K562 (cell line): ENCODE results near the gene SCAPER. TPM values are rescaled to one million over a fixed set of nuclear protein-coding genes. Genes with fewer than 3 reads are reported as not detected.
A peak's percentile ranks its signal among the peaks of the same experiment; 100 is the strongest.

Source experiments
- ATAC-seq: fragments of 200-7000 bp; cut with Tn5 transposase; 3 replicates; pipeline ENCODE4 v1.9.1; 2020; ENCODE audit warnings: moderate library complexity
- BruUV-seq: library from RNA; stranded (reverse); fragments of 400-500 nt; replicated peaks from 2 replicates; lab custom pipeline; 2021; lab: Mats Ljungman, UMichigan
- CTCF ChIA-PET: fragments of 300-600 bp; formaldehyde crosslinking; extraction: SDS; loops from one replicate; lab custom pipeline; 2021; ENCODE audit warnings: low intra/inter-chr PET ratio; lab: Yijun Ruan, JAX
- POLR2A ChIA-PET: fragments of 300-600, 350-650 bp; sonication (Branson Sonifier 250); formaldehyde crosslinking; extraction: SDS; loops from one replicate; lab custom pipeline; 2021; ENCODE audit warnings: antibody characterized with exemption, inconsistent platforms; lab: Yijun Ruan, JAX
- DNase-seq, 4 experiments: peaks; one replicate each; pipeline versions ENCODE4 v3.0.0 to v3.0.0-alpha.2; 2011 to 2018; ENCODE audit warnings: low spot score in 3 of 4, mixed read lengths in 3 of 4; ENCODE audit errors: extremely low read depth in 1 of 4
- FAIRE-seq: peaks from 2 replicates; lab custom pipeline; 2011; peaks lifted over from hg19 to GRCh38; lab: Jason Lieb, UNC
- H2AFZ ChIP-seq: 2 replicates; pipeline ENCODE4 v1.6.0; 2011; ENCODE audit warnings: low read depth, low read length, control low read depth, inconsistent platforms
- H3K27ac ChIP-seq: fragments of 200-600 bp; 3 replicates; pipeline ENCODE4 v1.8.0; 2011; ENCODE audit warnings: low read depth, mild to moderate bottlenecking, control low read depth, inconsistent platforms, low read length, moderate library complexity, mixed read lengths; ENCODE audit errors: extremely low read depth
- H3K27me3 ChIP-seq, 2 experiments: fragments of 300-600 bp in 1 of 2; 2 replicates in 1 of 2; 3 replicates in 1 of 2; pipeline versions ENCODE4 v1.6.0 to v1.8.0; 2011; ENCODE audit warnings: inconsistent platforms in 2 of 2, low read length in 2 of 2, mild to moderate bottlenecking in 1 of 2, mixed read lengths in 1 of 2, moderate library complexity in 1 of 2; ENCODE audit not compliant: control insufficient read depth in 2 of 2, insufficient read depth in 2 of 2
- H3K36me3 ChIP-seq: fragments of 300-600 bp; 3 replicates; pipeline ENCODE4 v1.8.0; 2011; ENCODE audit warnings: mild to moderate bottlenecking, low read length, inconsistent platforms; ENCODE audit not compliant: control insufficient read depth, insufficient read depth
- H3K4me1 ChIP-seq, 2 experiments: fragments of 200-600 bp in 1 of 2; replicated peaks in 1 of 2; 2 replicates in 1 of 2; 3 replicates in 1 of 2; pipeline versions ENCODE4 v1.5.1 to v1.8.0; 2011; ENCODE audit warnings: inconsistent platforms in 2 of 2, low read length in 2 of 2, mild to moderate bottlenecking in 1 of 2, mixed read lengths in 1 of 2, moderate library complexity in 1 of 2; ENCODE audit not compliant: control insufficient read depth in 2 of 2, insufficient read depth in 2 of 2
- H3K4me2 ChIP-seq: 2 replicates; pipeline ENCODE4 v1.6.1; 2011; ENCODE audit warnings: low read length, control low read depth, inconsistent platforms, mixed read lengths; ENCODE audit not compliant: insufficient read depth
- H3K4me3 ChIP-seq: fragments of 200-600 bp; sonication (generic), shearing (Covaris generic); 2 replicates; pipeline ENCODE4 v1.5.1; 2016; ENCODE audit warnings: control low read depth, inconsistent platforms
- H3K79me2 ChIP-seq: fragments of 200-600 bp; 3 replicates; pipeline ENCODE4 v1.8.0; 2011; ENCODE audit warnings: low read length, inconsistent platforms; ENCODE audit not compliant: control insufficient read depth, insufficient read depth
- H3K9ac ChIP-seq, 2 experiments: 2 replicates each; pipeline versions ENCODE4 v1.6.0 to v1.6.1; 2011; ENCODE audit warnings: low read depth in 2 of 2, low read length in 2 of 2, control low read depth in 1 of 2, inconsistent platforms in 1 of 2, mild to moderate bottlenecking in 1 of 2, mixed read lengths in 1 of 2; ENCODE audit not compliant: insufficient read depth in 1 of 2
- H3K9me1 ChIP-seq: one replicate; pipeline ENCODE4 v1.6.0; 2011; ENCODE audit warnings: inconsistent platforms, mild to moderate bottlenecking, low read length, moderate library complexity; ENCODE audit not compliant: control insufficient read depth, insufficient read depth
- H3K9me3 ChIP-seq: replicated peaks from 2 replicates; pipeline ENCODE4 v1.5.1; 2011; ENCODE audit warnings: low read depth, low read length, inconsistent platforms; ENCODE audit not compliant: control insufficient read depth, insufficient read depth
- H4K20me1 ChIP-seq: replicated peaks from 2 replicates; pipeline ENCODE4 v1.6.1; 2011; ENCODE audit warnings: low read length, inconsistent platforms, mixed read lengths; ENCODE audit not compliant: control insufficient read depth, insufficient read depth
- CHD1 ChIP-seq: fragments of 200-600 bp; sonication (generic); IDR thresholded peaks from one replicate; pipeline ENCODE4 v1.6.1; 2012; ENCODE audit warnings: mild to moderate bottlenecking, moderate library complexity, low read length, inconsistent platforms
- CREB1 ChIP-seq, 2 experiments: sonication (generic) in 1 of 2; formaldehyde crosslinking in 1 of 2; IDR thresholded peaks; 2 replicates each; pipeline versions ENCODE4 v1.6.1 to v1.8.0; 2012 to 2022; ENCODE audit warnings: inconsistent platforms in 1 of 2, mild to moderate bottlenecking in 1 of 2, missing genetic modification reagents in 1 of 2, moderate library complexity in 1 of 2
- CXXC5 ChIP-seq: fragments of 250-450 bp; sonication (Bioruptor Pico); IDR thresholded peaks from 2 replicates; pipeline ENCODE4 v1.8.0; 2022; ENCODE audit warnings: inconsistent platforms, mild to moderate bottlenecking, moderate library complexity
- EP400 ChIP-seq: fragments of 450-650 bp; IDR thresholded peaks from 2 replicates; pipeline ENCODE4 v1.6.1; 2017; ENCODE audit warnings: antibody characterized with exemption, mild to moderate bottlenecking, moderate library complexity
- GATAD2B ChIP-seq: fragments of 450-650 bp; IDR thresholded peaks from 2 replicates; pipeline ENCODE4 v1.6.1; 2017; ENCODE audit warnings: mild to moderate bottlenecking, borderline replicate concordance
- RBBP5 ChIP-seq: fragments of 200-600 bp; sonication (generic); IDR thresholded peaks from 2 replicates; pipeline ENCODE4 v1.6.1; 2012; ENCODE audit warnings: borderline replicate concordance, mild to moderate bottlenecking, low read length, control low read depth, inconsistent platforms; ENCODE audit not compliant: insufficient read depth, poor library complexity, severe bottlenecking
- ZBTB1 ChIP-seq: sonication (generic); formaldehyde crosslinking; IDR thresholded peaks from 2 replicates; pipeline ENCODE4 v1.8.1; 2023; ENCODE audit warnings: missing genetic modification reagents, low read depth, mild to moderate bottlenecking, borderline replicate concordance
- ZBTB9 ChIP-seq: fragments of 450-650 bp; formaldehyde crosslinking; IDR thresholded peaks from 2 replicates; pipeline ENCODE4 v1.4.0; 2020; ENCODE audit warnings: mild to moderate bottlenecking, moderate library complexity
- WGBS: fragments of 100-300 bp; shearing (Covaris generic); methylation state at CpG from one replicate; pipeline ENCODE4 v1.1.6; 2016; ENCODE audit warnings: low coverage, mixed read lengths; ENCODE audit not compliant: insufficient coverage; ENCODE audit errors: missing lambda C conversion rate; 5-methylcytosine and 5-hydroxymethylcytosine counted together
- in situ Hi-C: fragments of 300-500 bp; cut with MboI; formaldehyde crosslinking; loops from 4 replicates; pipeline ENCODE4 v1.15.0; 2018; ENCODE audit warnings: inconsistent platforms, mixed read lengths
- intact Hi-C: fragments of 100-400 bp; cut with micrococcal nuclease; formaldehyde crosslinking; loops from 2 replicates; pipeline ENCODE4 v1.14.2; 2022
- polyA plus RNA-seq, 8 experiments: library from polyadenylated mRNA; depleted of rRNA in 4 of 8; stranded (reverse) in 5 of 8; unstranded in 3 of 8; fragments of >200 nt; fragmentation: Nextera tagmentation in 2 of 8; fragmentation: Illumina TruSeq in 1 of 8; extraction: Ambion mirVana in 2 of 8; extraction: Trizol in 1 of 8; gene quantifications; 2 replicates each; pipeline versions ENCODE4 v1.2.1 to v1.2.3, GENCODE V29; 2011 to 2014; ENCODE audit warnings: inconsistent platforms in 1 of 8, missing spikeins in 1 of 8
- total RNA-seq, 7 experiments: library from RNA; depleted of rRNA in 6 of 7; stranded (reverse); fragments of >200 nt in 6 of 7; fragmentation: Illumina TruSeq in 2 of 7; extraction: Trizol in 2 of 7; gene quantifications; 2 replicates each; pipeline versions ENCODE4 v1.2.1 to v1.2.3, GENCODE V29; 2011 to 2021; ENCODE audit warnings: low replicate concordance in 1 of 7
- TF ChIP-seq, protein P1 (sequence below): fragments of 250-450 bp; sonication (Bioruptor Pico); IDR thresholded peaks from 2 replicates; pipeline ENCODE4 v1.4.0; 2020; ENCODE audit warnings: mild to moderate bottlenecking

SCAPER gene
- total and polyA plus RNA-seq, 9 of the 15 experiments (the other 6 are each of a cell fraction or from before 2014, with no cell fraction given) = 1.3 to 5.7 (median 3.2) TPM

GRCh38 chr15:76337696-76338485, 567.2 kb downstream of the SCAPER start:
- peaks cover 40% of the 10 kb centered on the region for H3K79me2 ChIP-seq
- no peaks in the 10 kb centered on the region for H3K27me3 ChIP-seq
- peak; percentile 49 to 66 (median 62) for DNase-seq
- ATAC-seq = peak; percentile 15
- H3K9me1 ChIP-seq = no peaks in the 10 kb centered on the region
- peak overlapping the region; percentile 95 to 100 for H3K9ac ChIP-seq
- in situ Hi-C loops = no loop called here
- H3K36me3 ChIP-seq = peaks cover 37% of the 10 kb centered on the region
- ChIA-PET CTCF (no interaction called here), POLR2A (interaction anchor here (1.2 to 2.1 kb wide), 3 partner anchors 7 to 27 kb away, joined by 3 to 18 read pairs (median 4); partner anchors contain the start of gene ETFA)
- peak overlapping the region; percentile 94 for H3K27ac ChIP-seq
- intact Hi-C loops = loop anchor here (10.0 kb wide), 1 partner anchor 527 kb away; no protein-coding TSS in a partner anchor
- peak overlapping the region; percentile 96 for H3K4me2 ChIP-seq
- 0 out of 2 replicates have a peak, but pooled peaks cover 6% of the 10 kb centered on the region for H4K20me1 ChIP-seq
- no TSS peak for BruUV-seq
- under 1% methylated on average over 32 of the region's 89 CpGs for WGBS
- H3K4me1 ChIP-seq = peaks cover 11 to 55% of the 10 kb centered on the region in 2 experiments
- peak overlapping the region; percentile 87 for H2AFZ ChIP-seq
- no peaks in the 10 kb centered on the region; the same call in 1 of the 2 replicates for H3K9me3 ChIP-seq
- H3K4me3 ChIP-seq = peak overlapping the region; percentile 53
- peak; percentile 37 for FAIRE-seq
- TF ChIP-seq ZBTB1 (CRISPR knock-in tag) = peak; percentile 61; the same call in 1 of the 2 replicates
- TF ChIP-seq GATAD2B = 0 out of 2 replicates have a peak, but pooled peaks have one; percentile 20
- TF ChIP-seq ZBTB9 (CRISPR knock-in tag) = 0 out of 2 replicates have a peak, but pooled peaks have one; percentile 12
- TF ChIP-seq CXXC5 = peak; percentile 50; the same call in 1 of the 2 replicates
- peak; percentile 98 for TF ChIP-seq RBBP5
- no peak; the same call in 1 of the 2 replicates for TF ChIP-seq CREB1 (IDR thresholded peaks at IDR 0.05)
- peak; percentile 58 for TF ChIP-seq CREB1 (CRISPR knock-in tag; IDR thresholded peaks at IDR 0.05)
- TF ChIP-seq CHD1 = peak; percentile 43
- TF ChIP-seq EP400 = peak; percentile 76
- TF ChIP-seq, protein P1, sequence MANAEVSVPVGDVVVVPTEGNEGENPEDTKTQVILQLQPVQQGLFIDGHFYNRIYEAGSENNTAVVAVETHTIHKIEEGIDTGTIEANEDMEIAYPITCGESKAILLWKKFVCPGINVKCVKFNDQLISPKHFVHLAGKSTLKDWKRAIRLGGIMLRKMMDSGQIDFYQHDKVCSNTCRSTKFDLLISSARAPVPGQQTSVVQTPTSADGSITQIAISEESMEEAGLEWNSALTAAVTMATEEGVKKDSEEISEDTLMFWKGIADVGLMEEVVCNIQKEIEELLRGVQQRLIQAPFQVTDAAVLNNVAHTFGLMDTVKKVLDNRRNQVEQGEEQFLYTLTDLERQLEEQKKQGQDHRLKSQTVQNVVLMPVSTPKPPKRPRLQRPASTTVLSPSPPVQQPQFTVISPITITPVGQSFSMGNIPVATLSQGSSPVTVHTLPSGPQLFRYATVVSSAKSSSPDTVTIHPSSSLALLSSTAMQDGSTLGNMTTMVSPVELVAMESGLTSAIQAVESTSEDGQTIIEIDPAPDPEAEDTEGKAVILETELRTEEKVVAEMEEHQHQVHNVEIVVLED (CRISPR knock-in tag) = peak; percentile 23; the same call in 1 of the 2 replicates
